Measurements from ENCODE around the gene BZW1. TPM values are rescaled to one million over a fixed set of nuclear protein-coding genes. Genes with fewer than 3 reads are reported as not detected.

The BZW1 gene
- total RNA-seq, 2 donors from 2014 or later = 219 to 232 TPM

GRCh38 chr2:200765995-200766660 is 45.6 kb upstream of the BZW1 start:
- intact Hi-C loops (cut with DNase I) = no loop called here
- no peaks in the 10 kb centered on the region for H3K27me3 ChIP-seq (replicated peaks; ENCODE audit: insufficient read depth)
- no peak for DNase-seq (ENCODE audit: low spot score)
- 88% methylated on average over 8 of the region's 8 CpGs for WGBS
- TF ChIP-seq POLR2AphosphoS5 (IDR thresholded peaks at IDR 0.05) (no peak), POLR2A (IDR thresholded peaks at IDR 0.05) (no peak)
- TF ChIP-seq, protein P1, sequence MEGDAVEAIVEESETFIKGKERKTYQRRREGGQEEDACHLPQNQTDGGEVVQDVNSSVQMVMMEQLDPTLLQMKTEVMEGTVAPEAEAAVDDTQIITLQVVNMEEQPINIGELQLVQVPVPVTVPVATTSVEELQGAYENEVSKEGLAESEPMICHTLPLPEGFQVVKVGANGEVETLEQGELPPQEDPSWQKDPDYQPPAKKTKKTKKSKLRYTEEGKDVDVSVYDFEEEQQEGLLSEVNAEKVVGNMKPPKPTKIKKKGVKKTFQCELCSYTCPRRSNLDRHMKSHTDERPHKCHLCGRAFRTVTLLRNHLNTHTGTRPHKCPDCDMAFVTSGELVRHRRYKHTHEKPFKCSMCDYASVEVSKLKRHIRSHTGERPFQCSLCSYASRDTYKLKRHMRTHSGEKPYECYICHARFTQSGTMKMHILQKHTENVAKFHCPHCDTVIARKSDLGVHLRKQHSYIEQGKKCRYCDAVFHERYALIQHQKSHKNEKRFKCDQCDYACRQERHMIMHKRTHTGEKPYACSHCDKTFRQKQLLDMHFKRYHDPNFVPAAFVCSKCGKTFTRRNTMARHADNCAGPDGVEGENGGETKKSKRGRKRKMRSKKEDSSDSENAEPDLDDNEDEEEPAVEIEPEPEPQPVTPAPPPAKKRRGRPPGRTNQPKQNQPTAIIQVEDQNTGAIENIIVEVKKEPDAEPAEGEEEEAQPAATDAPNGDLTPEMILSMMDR (IDR thresholded peaks at IDR 0.05) = no peak
- no peaks in the 10 kb centered on the region for H3K9me3 ChIP-seq
- H3K36me3 ChIP-seq = no peaks in the 10 kb centered on the region
- H3K4me3 ChIP-seq = no peak overlapping the region
- no peaks in the 10 kb centered on the region for H3K4me1 ChIP-seq (replicated peaks)
- no peak overlapping the region for H3K27ac ChIP-seq

DNA sequence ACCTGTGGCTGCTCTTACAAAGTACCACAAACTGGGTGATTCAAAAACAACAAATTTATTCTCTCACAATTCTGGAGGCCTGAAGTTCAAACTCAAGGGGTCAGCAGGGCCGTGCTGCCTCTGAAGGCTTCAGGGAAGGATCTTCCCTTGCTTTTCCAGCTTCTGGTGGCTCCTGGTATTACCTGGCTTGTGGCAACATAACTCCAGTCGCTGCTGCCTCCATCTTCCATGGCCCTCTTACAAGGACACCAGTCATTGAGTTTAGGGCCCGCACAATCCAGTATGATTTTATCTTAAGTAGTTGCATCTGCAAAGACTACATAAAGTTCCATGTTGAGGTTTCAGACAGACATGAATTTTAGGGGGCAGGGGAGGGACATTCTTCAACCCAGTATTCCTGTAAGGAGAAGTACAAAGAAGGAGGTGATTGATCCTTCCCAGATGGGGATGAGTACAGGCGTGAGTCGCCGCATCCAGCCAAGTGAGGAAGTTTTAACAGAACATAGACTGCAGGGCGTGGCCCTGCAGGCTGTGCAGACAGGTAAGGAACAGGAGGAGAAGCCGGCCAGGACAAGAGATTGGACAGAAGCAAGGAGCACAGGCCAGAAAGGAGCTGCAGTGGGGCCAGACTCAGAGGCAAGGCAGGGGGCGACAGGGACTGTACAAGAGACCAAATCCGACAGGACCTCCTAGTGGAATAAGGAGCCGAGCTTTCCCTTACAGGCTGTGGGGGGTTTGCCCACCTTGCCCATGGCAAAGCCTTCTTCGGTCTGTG is 44.4 kb upstream of the BZW1 start:
- DNase-seq (ENCODE audit: low spot score) = no peak
- no peak overlapping the region for H3K4me3 ChIP-seq
- intact Hi-C loops (cut with DNase I) = no loop called here
- no peak overlapping the region for H3K27ac ChIP-seq
- TF ChIP-seq POLR2A (IDR thresholded peaks at IDR 0.05) (no peak), POLR2AphosphoS5 (IDR thresholded peaks at IDR 0.05) (no peak)
- TF ChIP-seq, protein P1 (IDR thresholded peaks at IDR 0.05) = no peak
- WGBS = 80% methylated on average over 12 of the region's 12 CpGs
- no peaks in the 10 kb centered on the region for H3K4me1 ChIP-seq (replicated peaks)
- H3K27me3 ChIP-seq (replicated peaks; ENCODE audit: insufficient read depth) = no peaks in the 10 kb centered on the region
- no peaks in the 10 kb centered on the region for H3K9me3 ChIP-seq
- no peaks in the 10 kb centered on the region for H3K36me3 ChIP-seq

GRCh38 chr2:200770847-200771246 is 40.9 kb upstream of the BZW1 start:
- Histone ChIP-seq H3K36me3 (no peaks in the 10 kb centered on the region), H3K4me1 (replicated peaks) (no peaks in the 10 kb centered on the region), H3K27ac (no peak overlapping the region), H3K9me3 (no peaks in the 10 kb centered on the region), H3K4me3 (no peak overlapping the region), H3K27me3 (replicated peaks; ENCODE audit: insufficient read depth) (no peaks in the 10 kb centered on the region)
- no peak for DNase-seq (ENCODE audit: low spot score)
- intact Hi-C loops (cut with DNase I) = no loop called here
- 83% methylated on average over 6 of the region's 6 CpGs for WGBS
- TF ChIP-seq POLR2AphosphoS5 (IDR thresholded peaks at IDR 0.05) (no peak), POLR2A (IDR thresholded peaks at IDR 0.05) (no peak)
- TF ChIP-seq, protein P1 (IDR thresholded peaks at IDR 0.05) = no peak

DNA sequence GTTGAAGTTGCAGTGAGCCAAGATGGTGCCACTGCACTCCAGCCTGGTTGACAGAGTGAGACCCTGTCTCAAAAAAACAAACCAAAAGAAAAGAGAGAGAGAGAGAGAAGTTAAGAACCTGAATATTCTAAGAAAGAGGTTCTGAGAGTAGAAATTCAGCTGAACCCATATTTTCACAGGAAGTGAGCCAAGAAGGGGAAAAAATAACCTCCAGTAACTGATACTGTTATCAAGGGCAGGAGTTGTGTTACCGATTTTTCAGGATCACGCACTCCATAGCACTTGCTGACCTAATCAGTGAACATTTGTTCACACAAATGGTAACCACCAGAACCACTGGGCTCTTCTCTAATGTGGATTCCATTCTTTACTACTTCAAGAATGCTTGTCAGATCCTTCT is 39.1 kb upstream of the BZW1 start:
- Histone ChIP-seq H3K27me3 (replicated peaks; ENCODE audit: insufficient read depth) (no peaks in the 10 kb centered on the region), H3K4me1 (replicated peaks) (no peaks in the 10 kb centered on the region), H3K9me3 (no peaks in the 10 kb centered on the region), H3K36me3 (no peaks in the 10 kb centered on the region), H3K4me3 (no peak overlapping the region), H3K27ac (no peak overlapping the region)
- intact Hi-C loops (cut with DNase I) = no loop called here
- TF ChIP-seq POLR2AphosphoS5 (IDR thresholded peaks at IDR 0.05) (no peak), POLR2A (IDR thresholded peaks at IDR 0.05) (no peak)
- TF ChIP-seq, protein P1 (IDR thresholded peaks at IDR 0.05) = no peak
- no peak for DNase-seq (ENCODE audit: low spot score)
- WGBS = 85% methylated on average over 2 of the region's 2 CpGs

Measured in prostate gland (tissue), 2 donors.